GM21360 (cell line): ENCODE data around the gene GNPTG.

Experiments used
- ATAC-seq: cut with Tn5 transposase; IDR thresholded peaks from one replicate; pipeline ENCODE4 v1.9.1; 2021; ENCODE audit warnings: mild to moderate bottlenecking, moderate library complexity; ENCODE audit not compliant: unreplicated experiment

GNPTG gene

DNA sequence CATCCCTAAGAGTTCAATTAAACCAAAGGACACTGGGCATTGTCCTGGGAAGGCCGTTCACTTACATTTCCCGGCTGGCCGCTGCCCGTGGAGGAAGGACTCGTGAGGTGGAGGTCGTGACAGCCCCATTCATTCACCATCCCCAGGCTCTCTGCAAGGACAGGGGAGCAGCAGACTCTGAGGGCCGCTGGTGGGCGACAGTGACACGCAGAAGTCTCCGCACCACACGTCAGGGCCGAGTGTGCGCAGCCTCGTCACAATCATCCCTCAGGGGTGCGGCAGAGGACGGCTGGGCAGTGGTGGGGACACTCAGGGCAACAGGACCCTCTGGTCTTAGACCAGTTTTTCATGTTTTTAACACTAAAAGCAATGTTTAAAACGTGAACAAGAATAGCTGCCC is 41.1 kb downstream of the GNPTG start:
- no peak for ATAC-seq

DNA sequence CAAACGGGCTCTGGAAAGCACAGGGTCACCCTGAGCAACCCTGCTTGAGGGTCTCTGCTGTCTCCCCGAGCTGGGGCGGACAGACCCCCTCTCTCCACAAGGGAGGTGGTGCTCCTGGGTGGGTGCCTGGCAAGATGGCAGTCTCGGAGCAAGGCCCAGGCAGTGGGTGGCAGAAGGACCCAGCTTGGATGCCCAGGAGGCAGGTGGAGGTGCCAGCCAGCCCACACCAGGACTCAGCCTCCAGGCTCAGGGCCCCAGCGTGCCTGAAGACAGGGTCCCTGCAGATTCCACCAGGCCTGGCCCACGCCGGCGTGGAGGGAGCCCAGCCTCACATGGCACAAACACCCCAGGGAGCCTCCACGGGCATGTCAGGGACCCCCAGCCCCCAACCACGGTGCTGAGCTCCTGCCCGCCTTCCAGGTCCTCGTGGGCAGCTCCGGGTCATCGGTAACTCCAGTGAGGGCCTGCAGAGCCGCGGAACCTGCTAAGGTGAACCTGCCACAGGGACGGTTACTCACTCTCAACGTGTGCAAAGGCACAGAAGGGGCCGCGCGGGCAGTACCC is 42.0 kb downstream of the GNPTG start:
- ATAC-seq = no peak

DNA sequence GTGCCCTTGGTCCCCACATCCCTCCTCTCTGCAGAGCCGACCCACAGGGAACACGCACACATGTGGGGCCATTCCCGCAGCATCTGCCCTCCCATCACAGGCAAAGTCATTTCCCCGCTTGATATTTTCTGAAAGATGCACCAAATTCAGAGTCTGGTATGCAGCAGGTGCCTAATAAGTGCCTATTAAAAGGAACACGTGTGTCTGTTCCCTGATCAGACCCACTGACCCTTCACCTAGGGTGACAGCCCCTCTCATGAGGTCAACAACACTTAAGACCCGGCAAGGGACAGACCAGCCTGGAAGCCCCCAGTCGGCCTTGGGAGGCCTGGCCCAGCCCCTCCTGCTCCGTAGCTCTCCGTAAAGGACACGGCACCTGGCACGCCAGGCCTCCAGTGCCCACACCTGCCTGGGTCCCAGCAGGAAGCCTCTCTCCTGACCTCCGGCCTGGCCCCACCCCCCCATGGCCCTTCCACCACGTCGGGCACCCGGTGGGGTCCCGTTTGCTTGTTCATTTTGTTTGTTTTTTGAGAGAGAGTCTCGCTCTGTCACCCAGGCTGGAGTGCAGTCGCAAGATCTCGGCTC is 42.7 kb downstream of the GNPTG start:
- no peak for ATAC-seq

DNA sequence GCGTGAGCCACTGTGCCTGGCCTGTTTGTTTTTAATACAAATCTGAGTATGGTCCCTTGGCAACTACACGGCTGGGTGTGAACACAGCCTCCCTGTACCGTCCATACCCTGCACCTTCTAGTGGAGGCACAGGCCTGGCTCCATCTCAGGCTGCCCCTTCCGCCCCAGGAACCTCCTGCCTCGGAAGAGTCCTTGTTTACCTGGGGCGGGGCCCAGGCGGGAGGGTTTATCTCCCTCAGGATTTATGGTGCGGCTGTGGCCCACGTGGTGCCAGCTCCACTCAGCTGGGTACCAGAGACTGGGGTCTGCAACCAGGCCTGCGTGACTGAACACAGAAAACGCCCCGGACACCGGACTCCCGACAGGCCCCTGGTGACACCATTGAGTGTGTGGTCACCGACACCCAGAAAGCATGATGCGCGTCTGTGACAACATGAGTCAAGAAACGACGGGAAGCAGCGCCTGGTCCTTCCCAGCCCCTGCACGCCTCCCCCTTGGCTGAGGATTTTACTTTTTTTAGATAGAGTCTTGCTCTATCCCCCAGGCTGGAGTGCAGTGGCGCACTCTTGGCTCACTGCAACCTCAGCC is 43.8 kb downstream of the GNPTG start:
- ATAC-seq = no peak

DNA sequence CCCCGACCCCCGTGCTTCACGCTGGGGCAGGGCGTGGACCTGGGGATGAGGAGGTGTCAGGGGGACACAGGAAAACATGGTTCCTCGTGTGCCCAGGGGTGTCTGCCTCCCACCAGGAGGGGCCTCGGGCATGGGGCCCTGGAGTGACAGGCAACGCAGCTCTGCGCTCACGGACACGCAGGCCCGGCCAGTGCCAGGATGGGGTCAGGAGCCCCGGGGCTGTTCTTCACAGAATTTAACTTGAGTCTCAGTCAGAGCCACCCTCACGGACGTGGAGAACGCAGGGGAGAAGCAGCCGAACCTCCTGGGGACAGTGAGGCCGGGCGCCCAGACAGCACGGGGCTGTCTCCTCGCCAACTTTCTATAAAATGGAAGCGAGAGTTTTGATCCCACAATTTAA is 46.0 kb downstream of the GNPTG start:
- ATAC-seq = no peak

DNA sequence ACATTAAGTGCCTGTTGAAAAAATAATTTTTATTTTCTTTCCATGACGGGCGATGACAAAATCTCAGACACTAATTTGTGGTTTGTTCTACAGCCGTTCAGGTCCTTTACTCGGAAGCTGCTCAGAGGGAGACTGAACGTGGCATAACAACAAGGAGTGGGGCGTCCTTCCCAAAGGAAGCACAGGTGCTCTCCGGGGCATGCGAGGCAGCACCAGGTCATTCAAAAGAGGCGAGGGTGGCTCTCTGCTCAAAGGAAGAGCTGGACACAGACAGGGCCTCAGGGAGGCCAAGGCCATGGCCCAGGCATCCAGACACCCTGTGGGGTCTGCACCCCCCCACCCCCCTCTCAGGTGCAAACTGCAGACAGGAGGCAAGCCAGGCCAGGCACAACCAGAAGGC is 46.6 kb downstream of the GNPTG start:
- no peak for ATAC-seq

DNA sequence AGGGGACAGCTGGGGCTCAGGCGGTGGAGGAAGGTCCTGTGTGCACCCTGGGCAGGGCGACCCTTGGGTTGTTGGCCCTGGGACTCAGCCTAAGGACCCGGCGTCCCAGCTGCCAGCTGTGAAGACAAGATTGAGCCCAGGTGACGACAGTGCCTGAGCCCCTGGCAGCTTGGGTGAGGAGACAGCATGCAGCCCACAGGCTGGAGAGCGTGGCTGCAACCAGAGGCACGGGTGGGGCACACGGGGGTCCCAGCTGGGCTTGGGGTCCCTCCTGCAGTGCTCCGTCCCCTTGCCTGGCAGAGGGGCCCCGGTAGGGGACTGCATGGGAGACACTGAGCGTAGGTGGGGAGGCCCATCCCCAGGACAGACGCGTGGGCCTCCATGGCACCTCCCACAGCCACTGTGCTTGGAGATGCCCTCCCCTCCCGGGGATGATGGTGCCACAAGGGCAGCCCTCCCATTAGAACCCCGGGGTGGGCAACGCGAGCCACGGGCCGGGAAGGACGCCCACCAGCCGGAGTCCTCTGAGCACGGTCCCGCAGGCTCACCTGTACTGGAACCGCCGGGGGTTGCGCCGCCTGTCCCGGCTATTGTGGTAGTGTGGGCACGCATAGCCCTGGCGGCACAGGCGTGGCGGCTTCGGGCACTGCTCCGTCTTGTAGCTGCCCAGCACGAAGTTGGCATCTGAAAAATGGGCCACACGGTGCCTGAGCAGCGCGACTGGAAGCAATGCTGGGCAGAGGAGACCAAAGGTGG is 47.3 kb downstream of the GNPTG start:
- ATAC-seq = no peak

DNA sequence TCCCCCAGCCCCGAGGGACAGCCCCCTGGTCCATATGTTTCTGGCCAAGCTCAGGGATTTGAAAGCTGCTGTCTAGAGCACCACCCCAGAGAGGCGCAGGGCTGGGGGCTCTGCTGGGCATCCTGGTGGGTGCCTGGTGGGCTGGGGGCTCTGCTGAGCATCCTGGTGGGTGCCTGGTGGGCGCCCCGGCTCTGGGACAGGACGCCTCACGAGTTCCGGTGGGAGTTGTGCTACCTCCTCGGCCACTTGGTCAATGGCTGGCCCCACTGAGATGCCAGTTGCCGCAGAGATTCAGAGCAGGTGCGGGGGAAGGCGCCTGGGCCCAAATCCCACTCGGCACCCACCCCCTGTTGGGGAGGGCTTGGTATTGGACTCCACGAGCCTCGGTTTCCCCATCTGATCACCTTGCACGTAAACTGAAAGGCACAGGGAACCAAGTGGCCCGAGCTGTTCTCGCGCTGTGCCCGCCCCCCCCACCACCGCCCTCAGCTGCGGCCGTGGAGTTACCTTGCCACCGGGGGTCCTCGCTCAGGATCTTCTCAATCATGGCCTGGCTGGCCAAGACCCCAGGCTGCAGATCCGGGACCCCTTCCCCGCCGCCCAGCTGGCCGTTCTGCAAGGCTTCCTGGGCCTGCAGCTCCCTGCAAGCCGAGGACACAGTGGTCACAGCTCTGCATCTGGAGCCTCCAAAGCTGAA is 49.5 kb downstream of the GNPTG start:
- no peak for ATAC-seq

DNA sequence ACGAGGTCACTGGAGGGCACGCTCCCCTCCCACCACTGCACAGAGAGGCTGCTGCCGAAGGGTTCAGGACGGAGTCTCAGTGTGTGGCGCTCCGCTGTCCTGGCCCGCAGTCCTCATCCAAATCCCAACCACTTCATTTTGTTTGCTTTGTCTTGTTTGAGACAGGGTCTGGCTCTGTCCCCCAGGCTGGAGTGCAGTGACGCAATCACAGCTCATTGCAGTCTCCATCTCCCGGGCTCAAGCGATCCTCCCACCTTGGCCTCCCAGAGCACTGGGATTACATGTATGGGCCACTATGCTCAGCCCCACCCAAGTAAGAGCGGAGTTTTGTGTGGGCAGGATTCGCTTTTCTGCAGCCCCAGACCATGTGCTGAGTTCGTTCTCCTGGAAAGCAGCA is 50.0 kb downstream of the GNPTG start:
- ATAC-seq = no peak

DNA sequence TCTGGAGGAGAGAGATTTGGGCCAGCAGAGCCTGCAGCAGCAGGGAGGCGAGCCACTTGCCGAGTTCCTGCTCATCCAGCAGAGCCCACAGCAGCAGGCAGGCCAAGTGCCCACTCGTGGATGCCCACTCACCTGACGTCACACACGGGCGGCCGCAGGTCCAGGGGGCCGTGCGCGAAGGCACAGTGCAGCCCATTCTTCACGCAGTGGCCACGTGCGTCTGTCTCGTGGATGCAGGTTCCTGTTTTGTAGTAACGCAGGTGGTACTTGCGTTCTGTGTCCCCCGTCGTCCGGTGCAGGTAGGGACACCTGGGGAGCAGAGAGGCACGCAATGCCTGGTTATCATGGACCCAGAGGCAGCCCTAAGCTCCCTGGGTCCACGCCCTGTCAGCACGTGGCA is 51.3 kb downstream of the GNPTG start:
- ATAC-seq = no peak

DNA sequence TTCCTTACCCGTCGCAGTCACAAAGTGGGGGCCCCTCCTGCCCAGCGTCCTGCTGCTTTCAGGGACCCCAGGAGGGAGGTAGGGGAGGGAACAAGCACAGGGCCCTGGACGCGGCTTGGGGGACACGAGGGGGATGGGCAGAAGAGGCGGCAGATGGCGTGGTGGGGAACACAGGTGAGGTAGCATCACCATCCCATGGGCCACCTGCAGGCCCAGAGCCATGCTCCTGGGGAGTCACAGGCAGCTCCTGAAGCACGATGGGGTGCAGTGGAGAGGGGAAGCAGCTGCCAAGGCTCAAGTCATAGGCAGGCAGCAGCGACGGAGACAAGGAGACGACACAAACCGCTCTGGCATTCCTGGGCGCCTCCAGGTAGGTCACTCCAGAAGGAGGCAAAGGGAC is 52.0 kb downstream of the GNPTG start:
- no peak for ATAC-seq

DNA sequence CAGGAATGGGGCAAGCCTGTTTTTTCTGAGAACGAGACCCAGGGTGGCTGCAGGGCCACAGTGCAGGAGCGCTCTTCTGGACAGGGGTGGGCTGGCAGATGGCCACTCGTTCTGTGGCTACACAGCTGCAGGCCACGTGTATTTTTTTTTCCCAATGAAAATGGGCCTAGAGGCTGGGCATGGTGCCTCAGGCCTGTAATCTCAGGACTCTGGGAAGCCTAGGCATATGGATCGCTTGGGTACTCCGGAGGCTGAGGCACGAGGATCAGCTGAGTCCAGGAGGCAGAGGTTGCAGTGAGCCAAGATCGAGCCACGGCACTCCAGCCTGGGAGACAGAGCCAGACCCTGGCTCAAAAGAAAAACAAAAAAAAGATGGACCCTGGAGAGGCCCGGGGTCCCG is 56.0 kb downstream of the GNPTG start:
- ATAC-seq = no peak

DNA sequence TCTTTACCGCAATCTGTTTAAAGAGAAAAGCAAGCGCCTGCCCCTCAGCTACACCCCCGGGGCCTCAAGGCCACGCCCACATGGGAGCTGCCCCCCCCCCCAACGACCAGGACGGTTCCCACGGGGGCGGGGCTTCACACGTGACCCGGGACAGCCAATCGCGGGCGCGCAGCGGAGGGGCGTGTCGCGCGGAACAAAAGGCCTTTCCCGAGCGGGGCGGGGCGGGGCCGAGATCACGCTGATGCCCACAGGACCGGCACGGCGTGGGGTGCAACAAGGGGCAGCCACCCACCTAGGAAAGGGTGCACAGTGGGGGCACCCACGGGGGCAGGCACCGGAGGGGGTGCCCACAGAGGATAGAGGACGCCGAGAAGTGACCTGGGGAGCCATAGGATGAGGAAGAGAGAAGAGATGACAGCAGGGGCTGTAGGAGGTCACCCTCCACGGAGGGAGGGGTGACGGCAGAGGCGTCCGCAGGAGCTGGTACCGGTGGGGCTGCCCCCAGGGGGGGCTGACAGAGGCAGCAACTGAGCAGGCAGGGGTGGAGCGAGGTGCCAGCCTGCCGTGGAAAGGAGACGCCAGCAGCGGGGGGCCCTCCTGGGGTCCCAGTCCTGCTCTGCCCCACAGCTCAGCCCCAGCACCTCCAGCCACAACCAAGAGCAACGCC is 56.6 kb downstream of the GNPTG start:
- peak; percentile 61 for ATAC-seq

DNA sequence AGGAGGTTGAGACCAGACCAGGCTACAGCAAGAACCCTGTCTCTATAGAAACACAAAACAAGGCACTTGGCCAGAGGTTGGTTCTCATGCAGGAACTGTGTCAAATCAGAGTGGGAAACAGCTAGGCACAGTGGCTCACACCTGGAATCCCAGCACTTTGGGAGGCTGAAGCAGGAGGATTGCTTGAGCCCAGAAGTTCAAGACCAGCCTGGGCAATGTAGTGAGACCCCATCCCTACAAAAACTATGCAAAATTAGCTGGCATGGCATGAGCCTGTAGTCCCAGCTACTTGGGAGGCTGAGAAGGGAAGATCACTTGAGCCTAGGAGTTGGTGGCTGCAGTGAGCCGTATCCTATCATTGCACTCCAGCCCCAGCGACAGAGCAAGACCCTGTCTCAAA is 61.1 kb downstream of the GNPTG start:
- ATAC-seq = no peak
